ENCODE results near the gene PRKACB. TPM values are rescaled to one million over a fixed set of nuclear protein-coding genes. Genes with fewer than 3 reads are reported as not detected.

PRKACB gene
- total RNA-seq, 1 donor from 2014 or later: 64.9 TPM

- Histone ChIP-seq H3K27ac (ENCODE audit: low read depth, low read length) (no peak overlapping the region), H3K9ac (ENCODE audit: low read length) (no peak overlapping the region), H3K9me3 (ENCODE audit: insufficient read depth, low read depth, low read length) (no peaks in the 10 kb centered on the region), H3K4me3 (ENCODE audit: insufficient read depth, low read depth, low read length) (no peak overlapping the region), H3K79me2 (ENCODE audit: insufficient read depth, low read length) (no peaks in the 10 kb centered on the region), H3K27me3 (ENCODE audit: insufficient read depth, low read length) (no peaks in the 10 kb centered on the region), H2AFZ (ENCODE audit: low read depth, low read length) (no peak overlapping the region), H3K4me2 (ENCODE audit: low read length) (no peak overlapping the region), H4K20me1 (ENCODE audit: insufficient read depth, low read length) (no peaks in the 10 kb centered on the region), H3K4me1 (ENCODE audit: insufficient read depth, low read length) (peaks cover 2% of the 10 kb centered on the region), H3K36me3 (ENCODE audit: insufficient read depth, low read length) (no peaks in the 10 kb centered on the region)
- DNase-seq (ENCODE audit: low read depth): no peak
- Mint-ChIP-seq H3K36me3 (ENCODE audit: low read depth, unreplicated experiment) (no peaks in the 10 kb centered on the region), H3K27ac (ENCODE audit: unreplicated experiment) (no peak overlapping the region), H3K27me3 (ENCODE audit: low read depth, unreplicated experiment) (no peaks in the 10 kb centered on the region), H3K9me3 (ENCODE audit: unreplicated experiment) (no peaks in the 10 kb centered on the region), H3K4me3 (ENCODE audit: unreplicated experiment) (no peak overlapping the region), H3K4me1 (ENCODE audit: low read depth, unreplicated experiment) (peaks cover 10% of the 10 kb centered on the region)
- FAIRE-seq: no peak
- no peak for TF ChIP-seq EZH2 (IDR thresholded peaks at IDR 0.05; ENCODE audit: insufficient read depth, low read length)
These were observed 24.7 kb downstream of the PRKACB start for GRCh38 chr1:84168783-84169182.

GRCh38 chr1:84170171-84170570 is 26.1 kb downstream of the PRKACB start:
- H3K27ac ChIP-seq (ENCODE audit: low read depth, low read length): no peak overlapping the region
- Mint-ChIP-seq H3K27ac (ENCODE audit: unreplicated experiment) (no peak overlapping the region), H3K4me1 (ENCODE audit: low read depth, unreplicated experiment) (peaks cover 16% of the 10 kb centered on the region), H3K36me3 (ENCODE audit: low read depth, unreplicated experiment) (no peaks in the 10 kb centered on the region), H3K9me3 (ENCODE audit: unreplicated experiment) (no peaks in the 10 kb centered on the region), H3K27me3 (ENCODE audit: low read depth, unreplicated experiment) (no peaks in the 10 kb centered on the region), H3K4me3 (ENCODE audit: unreplicated experiment) (no peak overlapping the region)
- H2AFZ ChIP-seq (ENCODE audit: low read depth, low read length): no peak overlapping the region
- H3K9ac ChIP-seq (ENCODE audit: low read length): no peak overlapping the region
- peaks cover 6% of the 10 kb centered on the region for H3K4me1 ChIP-seq (ENCODE audit: insufficient read depth, low read length)
- no peaks in the 10 kb centered on the region for H3K27me3 ChIP-seq (ENCODE audit: insufficient read depth, low read length)
- no peaks in the 10 kb centered on the region for H3K79me2 ChIP-seq (ENCODE audit: insufficient read depth, low read length)
- FAIRE-seq: no peak
- no peaks in the 10 kb centered on the region for H3K36me3 ChIP-seq (ENCODE audit: insufficient read depth, low read length)
- H3K9me3 ChIP-seq (ENCODE audit: insufficient read depth, low read depth, low read length): no peaks in the 10 kb centered on the region
- H3K4me2 ChIP-seq (ENCODE audit: low read length): no peak overlapping the region
- H3K4me3 ChIP-seq (ENCODE audit: insufficient read depth, low read depth, low read length): no peak overlapping the region
- H4K20me1 ChIP-seq (ENCODE audit: insufficient read depth, low read length): no peaks in the 10 kb centered on the region
- DNase-seq (ENCODE audit: low read depth): no peak
- TF ChIP-seq EZH2 (IDR thresholded peaks at IDR 0.05; ENCODE audit: insufficient read depth, low read length) (no peak), CTCF (IDR thresholded peaks at IDR 0.05; ENCODE audit: insufficient read depth, low read depth, low read length) (no peak)

GRCh38 chr1:84171481-84171880 is 27.4 kb downstream of the PRKACB start:
- H3K27ac ChIP-seq (ENCODE audit: low read depth, low read length): no peak overlapping the region
- Mint-ChIP-seq H3K36me3 (ENCODE audit: low read depth, unreplicated experiment) (no peaks in the 10 kb centered on the region), H3K27ac (ENCODE audit: unreplicated experiment) (no peak overlapping the region), H3K4me3 (ENCODE audit: unreplicated experiment) (no peak overlapping the region), H3K27me3 (ENCODE audit: low read depth, unreplicated experiment) (no peaks in the 10 kb centered on the region), H3K4me1 (ENCODE audit: low read depth, unreplicated experiment) (peaks cover 17% of the 10 kb centered on the region), H3K9me3 (ENCODE audit: unreplicated experiment) (no peaks in the 10 kb centered on the region)
- H2AFZ ChIP-seq (ENCODE audit: low read depth, low read length): no peak overlapping the region
- no peaks in the 10 kb centered on the region for H4K20me1 ChIP-seq (ENCODE audit: insufficient read depth, low read length)
- no peak overlapping the region for H3K9ac ChIP-seq (ENCODE audit: low read length)
- TF ChIP-seq CTCF (IDR thresholded peaks at IDR 0.05; ENCODE audit: insufficient read depth, low read depth, low read length): no peak
- no peak for TF ChIP-seq EZH2 (IDR thresholded peaks at IDR 0.05; ENCODE audit: insufficient read depth, low read length)
- no peak for FAIRE-seq
- H3K4me2 ChIP-seq (ENCODE audit: low read length): no peak overlapping the region
- H3K9me3 ChIP-seq (ENCODE audit: insufficient read depth, low read depth, low read length): no peaks in the 10 kb centered on the region
- H3K4me1 ChIP-seq (ENCODE audit: insufficient read depth, low read length): peaks cover 6% of the 10 kb centered on the region
- no peaks in the 10 kb centered on the region for H3K79me2 ChIP-seq (ENCODE audit: insufficient read depth, low read length)
- no peaks in the 10 kb centered on the region for H3K27me3 ChIP-seq (ENCODE audit: insufficient read depth, low read length)
- H3K36me3 ChIP-seq (ENCODE audit: insufficient read depth, low read length): no peaks in the 10 kb centered on the region
- no peak overlapping the region for H3K4me3 ChIP-seq (ENCODE audit: insufficient read depth, low read depth, low read length)
- no peak for DNase-seq (ENCODE audit: low read depth)
